ENCODE results near the gene ARHGAP27.

DNA sequence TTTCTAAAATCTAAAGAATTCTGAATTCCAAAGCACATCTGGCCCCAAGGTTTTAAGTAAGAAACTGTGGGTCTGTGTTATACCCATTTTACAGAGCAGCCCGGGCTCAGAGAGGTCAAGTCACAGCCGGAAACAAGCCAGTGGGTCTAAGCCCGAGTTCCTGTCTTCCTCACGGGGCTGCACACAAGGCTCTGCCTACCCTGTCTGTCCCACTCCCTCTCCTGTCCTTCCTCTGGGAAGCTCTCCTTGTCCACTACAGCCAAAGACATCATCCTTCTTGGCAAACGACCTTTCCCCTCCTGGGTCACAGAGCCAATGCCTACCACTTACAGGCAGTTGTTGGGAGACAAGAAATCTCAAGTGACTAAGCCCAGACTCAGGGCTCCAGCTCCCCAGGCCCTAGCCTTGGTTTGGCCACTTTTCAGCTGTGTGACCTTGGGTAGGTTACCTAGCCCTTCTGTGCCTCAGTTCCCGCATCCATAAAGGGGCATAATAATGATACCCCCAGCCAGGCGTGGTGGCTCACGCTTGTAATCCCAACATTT lies 60.3 kb downstream of the ARHGAP27 start:
- no peak for TF ChIP-seq CTCF (IDR thresholded peaks at IDR 0.05)
- TF ChIP-seq EZH2 (IDR thresholded peaks at IDR 0.05) = no peak
- TF ChIP-seq EZH2phosphoT487 (IDR thresholded peaks at IDR 0.05) = no peak
